DOHH2 (cell line): ENCODE measurements around the gene MAP6D1.

Experiments
- H3F3A ChIP-seq: fragments of 200-600 bp; sonication (generic), shearing (Covaris generic); 2 replicates; pipeline ENCODE4 v1.6.0; 2016; ENCODE audit warnings: antibody characterized with exemption, mild to moderate bottlenecking; ENCODE audit not compliant: control insufficient read depth, insufficient read depth
- H3K27ac ChIP-seq: fragments of 200-600 bp; sonication (generic); 2 replicates; pipeline ENCODE4 v1.5.1; 2014; ENCODE audit warnings: low read depth, mild to moderate bottlenecking, low read length, moderate library complexity
- H3K27me3 ChIP-seq: fragments of 200-600 bp; sonication (generic); 2 replicates; pipeline ENCODE4 v1.6.1; 2014; ENCODE audit warnings: mild to moderate bottlenecking, low read length, mixed read lengths; ENCODE audit not compliant: control insufficient read depth
- H3K36me3 ChIP-seq: fragments of 200-600 bp; sonication (generic); 2 replicates; pipeline ENCODE4 v1.6.1; 2014; ENCODE audit warnings: mild to moderate bottlenecking, low read length, moderate library complexity, mixed read lengths; ENCODE audit not compliant: control insufficient read depth
- H3K4me1 ChIP-seq: fragments of 200-600 bp; sonication (generic); 2 replicates; pipeline ENCODE4 v1.6.1; 2014; ENCODE audit warnings: mild to moderate bottlenecking, low read length, mixed read lengths; ENCODE audit not compliant: control insufficient read depth
- H3K4me2 ChIP-seq: fragments of 200-600 bp; sonication (generic); 2 replicates; pipeline ENCODE4 v1.6.0; 2014; ENCODE audit warnings: mild to moderate bottlenecking, low read length, moderate library complexity
- H3K4me3 ChIP-seq: fragments of 200-600 bp; sonication (generic); 2 replicates; pipeline ENCODE4 v1.5.1; 2014; ENCODE audit warnings: mild to moderate bottlenecking, low read length, mixed read lengths
- H3K79me2 ChIP-seq: fragments of 200-600 bp; sonication (generic); 2 replicates; pipeline ENCODE4 v1.6.1; 2014; ENCODE audit warnings: mild to moderate bottlenecking, low read length, mixed read lengths; ENCODE audit not compliant: control insufficient read depth
- H3K9me2 ChIP-seq: fragments of 200-600 bp; sonication (generic); replicated peaks from 2 replicates; pipeline ENCODE4 v1.6.1; 2014; ENCODE audit warnings: mild to moderate bottlenecking, low read length, mixed read lengths; ENCODE audit not compliant: control insufficient read depth
- H3K9me3 ChIP-seq: fragments of 200-600 bp; sonication (generic); 2 replicates; pipeline ENCODE4 v1.6.1; 2014; ENCODE audit warnings: antibody characterized with exemption, low read length, mixed read lengths; ENCODE audit not compliant: control insufficient read depth, insufficient read depth
- H4K20me1 ChIP-seq: fragments of 200-600 bp; sonication (generic); 2 replicates; pipeline ENCODE4 v1.6.0; 2014; ENCODE audit warnings: low read depth, mild to moderate bottlenecking, antibody characterized with exemption, low read length, moderate library complexity; ENCODE audit not compliant: control insufficient read depth, insufficient read depth
- EZH2phosphoT487 ChIP-seq: fragments of 200-600 bp; sonication (generic); IDR thresholded peaks from 2 replicates; pipeline ENCODE4 v1.6.1; 2017; ENCODE audit warnings: borderline replicate concordance, mild to moderate bottlenecking, antibody characterized with exemption, low read length, moderate library complexity, mixed read lengths
- TF ChIP-seq, protein P1 (sequence below): fragments of 200-600 bp; sonication (generic); IDR thresholded peaks from one replicate; pipeline ENCODE4 v1.5.1; 2014; ENCODE audit warnings: antibody characterized with exemption, mild to moderate bottlenecking, low read depth, low read length; ENCODE audit not compliant: poor library complexity, severe bottlenecking

MAP6D1 gene

DNA sequence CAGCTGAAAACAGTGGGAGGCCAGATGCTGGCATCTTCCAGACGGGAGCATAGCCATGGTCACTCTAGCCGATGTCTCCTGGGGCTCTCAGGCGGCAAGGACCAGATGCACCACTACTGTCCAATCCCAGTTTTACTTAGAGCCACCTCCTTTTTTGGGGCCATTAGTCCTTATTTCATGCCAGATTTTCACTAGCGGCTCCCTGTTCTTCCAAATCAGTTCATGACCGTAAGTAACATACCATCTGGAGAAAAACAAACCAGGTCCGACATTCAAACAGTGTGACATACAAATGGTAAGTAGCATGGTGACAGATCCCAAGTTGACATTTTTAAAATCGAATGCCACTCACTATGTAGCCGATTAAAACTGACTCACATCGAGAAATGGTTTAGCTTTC is 4.1 kb upstream of the MAP6D1 start:
- no peak overlapping the region for H3K4me3 ChIP-seq

DNA sequence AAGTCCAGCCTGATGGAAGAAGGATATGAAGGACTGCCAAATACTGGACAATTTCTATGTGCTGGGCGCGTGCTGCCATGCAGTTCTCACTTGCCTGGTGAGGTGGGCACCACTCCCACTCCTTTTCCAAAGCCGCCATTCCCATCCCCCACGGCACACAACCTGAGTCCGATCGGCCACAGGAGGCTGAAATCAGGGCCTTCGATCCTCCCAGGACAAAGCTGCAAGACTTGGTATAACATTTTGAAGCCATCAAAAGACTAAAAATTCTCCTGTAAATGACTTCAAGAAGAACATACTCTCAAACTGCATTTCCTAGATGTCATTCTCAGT is 3.1 kb upstream of the MAP6D1 start:
- peaks cover 11% of the 10 kb centered on the region for H3K4me1 ChIP-seq
- H3K4me2 ChIP-seq, result no peak overlapping the region
- no peaks in the 10 kb centered on the region for H3K79me2 ChIP-seq
- no peak for TF ChIP-seq EZH2phosphoT487
- TF ChIP-seq, protein P1, sequence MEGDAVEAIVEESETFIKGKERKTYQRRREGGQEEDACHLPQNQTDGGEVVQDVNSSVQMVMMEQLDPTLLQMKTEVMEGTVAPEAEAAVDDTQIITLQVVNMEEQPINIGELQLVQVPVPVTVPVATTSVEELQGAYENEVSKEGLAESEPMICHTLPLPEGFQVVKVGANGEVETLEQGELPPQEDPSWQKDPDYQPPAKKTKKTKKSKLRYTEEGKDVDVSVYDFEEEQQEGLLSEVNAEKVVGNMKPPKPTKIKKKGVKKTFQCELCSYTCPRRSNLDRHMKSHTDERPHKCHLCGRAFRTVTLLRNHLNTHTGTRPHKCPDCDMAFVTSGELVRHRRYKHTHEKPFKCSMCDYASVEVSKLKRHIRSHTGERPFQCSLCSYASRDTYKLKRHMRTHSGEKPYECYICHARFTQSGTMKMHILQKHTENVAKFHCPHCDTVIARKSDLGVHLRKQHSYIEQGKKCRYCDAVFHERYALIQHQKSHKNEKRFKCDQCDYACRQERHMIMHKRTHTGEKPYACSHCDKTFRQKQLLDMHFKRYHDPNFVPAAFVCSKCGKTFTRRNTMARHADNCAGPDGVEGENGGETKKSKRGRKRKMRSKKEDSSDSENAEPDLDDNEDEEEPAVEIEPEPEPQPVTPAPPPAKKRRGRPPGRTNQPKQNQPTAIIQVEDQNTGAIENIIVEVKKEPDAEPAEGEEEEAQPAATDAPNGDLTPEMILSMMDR, result no peak
- H3K9me3 ChIP-seq, result no peaks in the 10 kb centered on the region
- H3F3A ChIP-seq, result peaks cover 9% of the 10 kb centered on the region; the same call in 1 of the 2 replicates
- H3K9me2 ChIP-seq, result no peaks in the 10 kb centered on the region
- peaks cover 10% of the 10 kb centered on the region for H3K36me3 ChIP-seq
- no peaks in the 10 kb centered on the region; the same call in 1 of the 2 replicates for H4K20me1 ChIP-seq
- H3K27ac ChIP-seq, result no peak overlapping the region
- no peak overlapping the region for H3K4me3 ChIP-seq
- peaks cover 9% of the 10 kb centered on the region; the same call in 1 of the 2 replicates for H3K27me3 ChIP-seq

More for the DNA sequence above, 4.1 kb upstream of the MAP6D1 start:
- Histone ChIP-seq H3K27me3 (peaks cover 1% of the 10 kb centered on the region; the same call in 1 of the 2 replicates), H3K36me3 (peaks cover 17% of the 10 kb centered on the region), H3F3A (peaks cover 9% of the 10 kb centered on the region; the same call in 1 of the 2 replicates), H3K27ac (no peak overlapping the region), H3K4me2 (no peak overlapping the region), H3K79me2 (no peaks in the 10 kb centered on the region), H3K9me3 (no peaks in the 10 kb centered on the region), H3K4me1 (peaks cover 4% of the 10 kb centered on the region), H4K20me1 (no peaks in the 10 kb centered on the region; the same call in 1 of the 2 replicates), H3K9me2 (no peaks in the 10 kb centered on the region)
- TF ChIP-seq EZH2phosphoT487, result no peak
- TF ChIP-seq, protein P1, result no peak

DNA sequence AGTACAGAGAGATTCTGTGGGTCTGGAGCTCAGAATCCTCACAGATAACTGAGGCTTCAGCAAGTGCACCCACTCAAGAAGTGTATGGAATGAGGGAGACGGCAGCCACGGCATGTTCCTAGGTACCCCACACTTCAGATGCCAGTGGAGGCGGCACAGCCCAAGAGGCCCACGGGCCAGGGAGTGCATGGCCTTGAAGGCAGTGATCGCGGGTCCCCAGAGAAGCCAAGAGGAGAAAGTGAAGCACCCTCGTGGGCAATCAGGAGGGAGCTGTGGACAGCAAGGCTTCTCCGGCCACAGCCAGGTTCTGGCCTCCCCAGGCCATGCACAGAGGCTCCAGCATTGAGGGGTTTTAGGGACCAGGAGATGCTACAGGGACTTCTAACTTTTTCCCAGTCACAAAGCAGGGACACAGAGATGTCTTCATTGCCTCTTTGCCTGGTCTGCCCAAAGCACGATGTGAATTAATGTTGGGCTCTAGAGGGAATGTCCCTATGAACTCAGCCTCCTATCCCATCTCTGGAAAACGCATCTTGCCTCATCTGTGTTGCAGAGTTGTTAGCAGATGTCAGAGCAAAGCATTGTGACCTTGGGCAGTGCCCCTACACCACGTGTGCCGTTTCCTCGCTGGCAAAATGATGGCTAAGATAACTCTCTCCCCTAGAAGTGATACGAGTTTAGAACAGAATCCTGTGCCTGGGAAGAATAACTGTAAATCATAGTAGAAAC is 2.6 kb upstream of the MAP6D1 start:
- Histone ChIP-seq H3F3A (peaks cover 9% of the 10 kb centered on the region; the same call in 1 of the 2 replicates), H3K4me2 (no peak overlapping the region), H3K36me3 (peaks cover 5% of the 10 kb centered on the region), H3K9me2 (no peaks in the 10 kb centered on the region), H3K4me1 (peaks cover 11% of the 10 kb centered on the region), H3K9me3 (no peaks in the 10 kb centered on the region), H3K27ac (no peak overlapping the region), H3K79me2 (no peaks in the 10 kb centered on the region), H3K4me3 (no peak overlapping the region), H3K27me3 (peaks cover 9% of the 10 kb centered on the region; the same call in 1 of the 2 replicates), H4K20me1 (no peaks in the 10 kb centered on the region)
- TF ChIP-seq, protein P1, result no peak
- TF ChIP-seq EZH2phosphoT487, result no peak
